Measurements from ENCODE around the gene CCDC38.

DNA sequence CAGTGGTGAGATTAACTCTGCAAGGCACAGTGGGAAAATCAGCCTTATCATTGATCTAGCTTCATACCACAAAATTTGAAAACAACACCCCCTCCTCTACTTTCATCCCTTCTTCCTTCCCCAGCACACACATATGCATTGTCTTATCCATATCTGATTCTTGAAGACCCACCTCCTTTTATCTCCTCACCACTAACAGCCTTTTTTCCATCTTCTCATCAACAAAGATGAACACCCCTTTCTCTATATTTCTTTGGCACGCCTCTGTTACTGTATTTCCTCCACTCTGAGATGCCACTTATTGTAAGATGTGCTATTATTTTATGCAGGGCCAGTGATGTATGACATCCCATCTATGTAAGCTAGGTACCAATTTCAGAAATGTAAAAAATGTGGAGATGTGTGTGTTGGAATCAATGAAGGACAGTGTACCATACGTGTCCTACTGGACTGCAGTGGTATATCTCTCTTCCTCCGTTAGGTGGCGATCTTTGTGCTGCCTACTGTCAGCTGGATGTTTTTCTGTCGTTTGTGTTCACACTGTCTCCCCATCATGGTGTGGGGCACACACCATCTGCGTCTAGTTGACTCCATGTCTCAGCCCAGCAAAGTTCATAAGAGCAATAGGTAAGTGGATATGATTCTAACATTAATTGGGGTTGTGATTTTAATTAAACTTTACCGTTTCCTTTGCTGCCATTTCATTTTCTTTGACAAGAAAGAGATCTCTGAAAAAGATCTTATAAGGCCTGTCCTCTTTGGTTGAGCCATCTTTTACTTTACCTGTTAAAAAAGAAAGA lies 24.0 kb downstream of the CCDC38 start:
- peak; percentile 20 to 64 (median 64) for TF ChIP-seq CTCF (IDR thresholded peaks at IDR 0.05)
- no peak for TF ChIP-seq POLR2A (IDR thresholded peaks at IDR 0.05)
